Head of caudate nucleus (tissue), 42 donors: ENCODE results near the gene ADAMTS1.

Experiments
- DNase-seq, 42 donors: peaks; one replicate each; pipeline versions ENCODE4 v3.0.0 to v3.0.0-alpha.2; 2020 to 2021; ENCODE audit warnings: mixed read lengths in 7 of 42
- intact Hi-C: fragments of 100-400 bp; cut with DNase I; formaldehyde crosslinking; loops from one replicate; pipeline ENCODE4 v1.15.0; 2022

The ADAMTS1 gene

DNA sequence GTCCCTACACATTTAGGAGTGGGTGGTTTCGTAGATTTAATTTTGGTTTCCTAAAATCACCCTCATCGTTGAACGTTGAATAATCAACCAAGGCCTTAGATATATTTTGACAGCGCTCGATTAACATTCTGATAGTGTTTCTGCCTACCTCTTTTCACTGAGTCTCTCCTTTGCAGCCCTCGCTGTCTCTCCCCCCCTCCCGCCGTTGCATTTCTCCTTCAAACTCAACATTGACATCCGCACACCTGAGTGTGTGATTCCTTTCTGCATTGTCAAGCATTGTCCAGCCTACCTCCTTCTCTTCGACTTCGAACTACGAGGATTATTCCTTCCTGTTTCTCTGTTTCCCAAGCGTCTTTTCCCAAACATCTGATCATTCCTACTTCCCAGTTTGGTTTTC is 1.8 kb upstream of the ADAMTS1 start:
- intact Hi-C loops: loop anchor here (5.0 to 10.0 kb wide), 2 partner anchors 1490 to 1898 kb away; no protein-coding TSS in a partner anchor
- DNase-seq: peak in 1 of 42 donors; percentile 26

DNA sequence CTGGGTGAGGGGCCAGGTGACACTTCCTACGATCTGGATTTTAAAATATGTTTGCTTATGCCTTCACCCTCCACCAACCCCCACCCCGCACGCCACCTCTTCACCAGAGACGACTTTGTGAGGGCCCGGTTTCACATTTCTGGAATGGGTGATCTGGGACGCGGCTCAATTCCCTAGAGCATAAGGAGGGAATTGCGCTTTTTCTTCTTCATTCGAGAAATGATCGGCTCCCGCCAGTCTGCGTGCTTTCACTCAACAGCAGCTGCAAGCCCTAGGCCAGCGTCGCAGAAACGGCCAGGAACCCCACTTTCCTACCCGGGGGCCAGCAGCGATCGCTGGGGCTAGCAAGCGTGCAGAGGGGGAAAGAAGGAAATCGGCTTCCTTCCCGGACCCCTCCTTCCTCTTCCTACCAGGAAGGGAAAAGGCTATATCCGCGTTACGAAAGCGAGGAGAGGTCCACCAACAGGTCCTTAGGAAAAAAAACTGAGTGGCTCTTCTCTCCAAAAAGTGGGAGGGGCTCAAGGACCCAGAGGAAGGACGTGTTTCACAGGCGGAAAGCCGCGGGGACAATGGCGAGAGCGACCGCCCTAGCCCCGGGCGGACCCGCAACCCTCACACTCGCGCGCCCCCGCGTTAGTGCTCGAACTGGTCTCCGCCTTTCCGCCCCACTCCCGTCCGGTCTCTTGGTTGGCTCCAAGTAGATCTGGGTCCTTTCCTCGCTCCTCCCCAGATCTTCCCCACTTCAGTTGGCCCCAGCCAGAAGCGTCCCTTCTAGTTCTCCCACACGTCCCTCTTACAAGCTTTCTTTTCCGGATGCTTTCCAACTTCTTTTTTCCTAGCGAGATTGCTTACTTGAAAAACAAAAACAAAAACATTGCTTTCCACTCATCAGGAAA is 1.1 kb upstream of the ADAMTS1 start:
- peak; percentile 65 to 92 (median 85) for DNase-seq
- intact Hi-C loops: loop anchor here (5.0 to 10.0 kb wide), 2 partner anchors 1491 to 1899 kb away; no protein-coding TSS in a partner anchor

GRCh38 chr21:26845759-26846035 is 488 bp upstream of the ADAMTS1 start:
- intact Hi-C loops: loop anchor here (5.0 to 10.0 kb wide), 2 partner anchors 1492 to 1899 kb away; no protein-coding TSS in a partner anchor
- DNase-seq: peak in 1 of 42 donors; percentile 60

DNA sequence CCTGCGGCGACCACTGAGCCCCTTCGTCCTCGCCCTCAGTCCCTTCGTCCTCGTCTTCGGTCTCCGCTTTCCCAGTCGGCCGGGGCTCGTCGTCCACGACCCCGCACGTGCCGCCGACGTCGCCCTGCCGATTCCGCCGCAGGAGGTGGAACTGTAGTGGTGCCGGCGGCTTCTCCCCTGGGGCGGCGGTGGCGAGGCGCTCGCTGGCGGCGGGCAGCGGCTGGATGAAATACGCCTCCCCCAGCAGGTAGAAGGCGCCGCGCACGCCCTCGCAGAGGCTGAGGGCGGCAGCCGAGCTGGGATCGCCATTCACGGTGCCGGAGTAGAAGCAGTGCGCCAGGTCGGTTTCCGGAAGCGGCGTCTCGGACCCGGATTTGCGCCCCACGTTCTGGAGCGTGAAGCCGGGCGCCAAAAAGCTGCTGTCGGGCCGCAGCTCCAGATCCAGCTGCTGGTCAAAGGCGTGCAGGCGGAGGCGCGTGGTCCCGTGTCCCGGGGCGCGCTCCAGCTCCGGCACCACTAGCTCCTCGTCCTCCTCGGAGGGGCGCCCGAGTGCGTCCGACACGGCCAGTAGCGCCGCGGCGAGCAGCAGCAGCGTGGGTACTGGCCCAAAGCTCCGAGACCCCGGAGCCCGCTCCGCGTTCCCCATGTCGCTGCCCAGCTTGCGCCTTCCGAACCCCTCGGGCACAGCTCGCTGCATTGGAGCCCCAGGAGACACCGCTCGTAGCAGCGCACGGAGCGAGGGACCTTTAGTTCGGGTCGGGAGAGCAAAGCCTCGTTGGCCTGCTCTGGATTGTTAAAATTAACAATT is 747 bp downstream of the ADAMTS1 start:
- DNase-seq: peak in 41 of 42 donors; percentile 46 to 89 (median 75)
- intact Hi-C loops: loop anchor here (5.0 to 10.0 kb wide), 3 partner anchors 72 to 1900 kb away; no protein-coding TSS in a partner anchor

- peak in 1 of 42 donors; percentile 12 for DNase-seq
- intact Hi-C loops: loop anchor here (5.0 to 10.0 kb wide), 2 partner anchors 72 to 1901 kb away; no protein-coding TSS in a partner anchor
These were observed 1.3 kb downstream of the ADAMTS1 start for GRCh38 chr21:26843933-26844257.

GRCh38 chr21:26842974-26843932 is 2.0 kb downstream of the ADAMTS1 start:
- DNase-seq: peak; percentile 54 to 95 (median 84)
- intact Hi-C loops: loop anchor here (5.0 to 10.0 kb wide), 2 partner anchors 71 to 1902 kb away; no protein-coding TSS in a partner anchor

GRCh38 chr21:26842300-26842699 is 2.9 kb downstream of the ADAMTS1 start:
- intact Hi-C loops: loop anchor here (5.0 to 10.0 kb wide), 2 partner anchors 70 to 1903 kb away; no protein-coding TSS in a partner anchor

GRCh38 chr21:26840912-26841311 is 4.3 kb downstream of the ADAMTS1 start:
- peak in 7 of 42 donors; percentile 21 to 73 (median 45) for DNase-seq
- intact Hi-C loops: loop anchor here (5.0 to 10.0 kb wide), 2 partner anchors 69 to 1904 kb away; no protein-coding TSS in a partner anchor

More at GRCh38 chr21:26842300-26842699, 2.9 kb downstream of the ADAMTS1 start:
- no peak for DNase-seq

DNA sequence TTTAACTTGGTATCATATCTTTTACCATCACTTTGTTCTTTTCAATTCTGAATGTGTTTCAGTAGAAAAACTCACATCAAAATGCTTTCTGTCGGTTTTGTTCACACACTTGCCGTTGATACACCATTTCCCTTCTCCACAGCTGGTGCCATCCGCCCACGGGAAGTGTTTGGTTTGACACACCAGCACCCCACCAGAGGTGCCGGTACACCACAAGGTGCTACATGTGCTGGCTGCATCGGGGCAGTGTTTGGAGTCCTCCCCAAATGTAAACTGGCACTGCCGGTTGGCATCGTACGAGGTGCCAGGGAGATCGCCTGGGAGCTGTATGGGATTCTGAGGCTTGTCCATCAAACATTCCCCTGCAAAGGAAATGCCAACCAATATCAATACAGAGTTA is 5.0 kb downstream of the ADAMTS1 start:
- intact Hi-C loops: loop anchor here (5.0 to 10.0 kb wide), 2 partner anchors 68 to 1905 kb away; no protein-coding TSS in a partner anchor
- DNase-seq: no peak

- intact Hi-C loops: no loop called here
- no peak for DNase-seq
These were observed 7.7 kb downstream of the ADAMTS1 start for GRCh38 chr21:26837539-26837938.

DNA sequence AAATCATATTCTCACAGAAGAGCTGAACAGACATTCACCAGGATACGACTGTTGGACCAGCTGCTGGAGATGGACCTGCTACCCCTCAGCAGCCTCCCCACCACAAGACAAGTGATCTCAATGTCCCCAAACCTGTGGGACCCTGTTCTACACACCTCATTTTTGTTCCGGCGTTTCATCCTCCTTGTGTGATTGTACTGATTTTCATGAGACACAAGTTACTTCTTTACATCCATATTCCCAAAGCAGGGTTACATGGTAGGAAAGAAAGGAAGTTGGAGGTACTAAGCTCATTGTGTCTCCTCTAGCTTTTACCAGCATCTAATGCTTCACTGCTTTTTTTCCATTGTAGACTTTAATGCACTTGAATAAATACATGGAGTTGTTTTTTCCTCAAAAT is 8.7 kb downstream of the ADAMTS1 start:
- no peak for DNase-seq
- intact Hi-C loops: no loop called here

GRCh38 chr21:26835714-26836265 is 9.4 kb downstream of the ADAMTS1 start:
- intact Hi-C loops: no loop called here
- DNase-seq: no peak

- no peak for DNase-seq
- intact Hi-C loops: no loop called here
These were observed 10.0 kb downstream of the ADAMTS1 start for GRCh38 chr21:26835027-26835713.

- intact Hi-C loops: no loop called here
- no peak for DNase-seq
These were observed 10.9 kb downstream of the ADAMTS1 start for GRCh38 chr21:26834181-26834905.

- intact Hi-C loops: no loop called here
- no peak for DNase-seq
These were observed 11.7 kb downstream of the ADAMTS1 start for GRCh38 chr21:26833460-26833939.

DNA sequence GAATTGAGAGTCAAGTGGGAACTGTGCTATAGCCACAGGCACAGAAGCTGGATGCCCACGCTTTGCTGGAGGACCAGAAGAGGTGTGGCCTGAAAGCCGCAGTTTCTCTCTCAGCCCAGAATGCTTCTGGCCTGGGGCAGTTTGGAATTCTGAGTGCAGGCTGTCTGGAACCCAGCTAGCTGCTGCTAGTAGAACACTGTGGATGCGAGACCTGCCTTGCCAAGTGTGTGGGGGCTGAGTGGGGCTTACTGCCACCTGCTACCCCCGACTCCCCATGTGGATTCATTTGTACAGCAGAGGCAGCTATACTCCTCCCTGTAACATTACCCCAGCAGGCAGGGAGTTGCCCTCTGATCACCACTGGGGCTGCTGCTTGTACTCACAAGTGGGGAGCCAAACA is 12.2 kb downstream of the ADAMTS1 start:
- intact Hi-C loops: no loop called here
- no peak for DNase-seq

GRCh38 chr21:26832546-26832945 is 12.7 kb downstream of the ADAMTS1 start:
- DNase-seq: no peak
- intact Hi-C loops: no loop called here
